Smooth muscle cell (in vitro differentiated cells): ENCODE measurements around the gene ICA1L. TPM values are rescaled to one million over a fixed set of nuclear protein-coding genes. Genes with fewer than 3 reads are reported as not detected.
A peak's percentile ranks its signal among the peaks of the same experiment; 100 is the strongest.
"Not testable (repeated sequence)": the region's sequence is repeated elsewhere in the genome, so short reads cannot be mapped to it uniquely, and the experiment has no call there.

ENCODE experiments used
- DNase-seq: peaks from one replicate; lab custom pipeline; 2025; ENCODE audit not compliant: unreplicated experiment; lab: John Stamatoyannopoulos, UW
- H2AFZ ChIP-seq: fragments of 200-600 bp; sonication (generic); 2 replicates; pipeline ENCODE4 v1.6.0; 2016; ENCODE audit warnings: antibody characterized with exemption, low read depth, mild to moderate bottlenecking
- H3F3A ChIP-seq: fragments of 200-600 bp; sonication (generic); 2 replicates; pipeline ENCODE4 v1.6.0; 2017; ENCODE audit warnings: antibody characterized with exemption, low read depth
- H3K27ac ChIP-seq: fragments of 200-600 bp; sonication (generic); 2 replicates; pipeline ENCODE4 v1.5.1; 2016; ENCODE audit warnings: low read depth, mild to moderate bottlenecking
- H3K27me3 ChIP-seq: fragments of 200-600 bp; sonication (generic); 2 replicates; pipeline ENCODE4 v1.6.1; 2016; ENCODE audit warnings: low read depth, mild to moderate bottlenecking
- H3K36me3 ChIP-seq: fragments of 200-600 bp; sonication (generic); 2 replicates; pipeline ENCODE4 v1.5.1; 2016; ENCODE audit warnings: low read depth
- H3K4me1 ChIP-seq: fragments of 200-600 bp; sonication (generic); 2 replicates; pipeline ENCODE4 v1.5.1; 2016; ENCODE audit warnings: low read depth
- H3K4me2 ChIP-seq: fragments of 200-600 bp; sonication (generic); 2 replicates; pipeline ENCODE4 v1.6.0; 2016; ENCODE audit warnings: mild to moderate bottlenecking
- H3K4me3 ChIP-seq: fragments of 200-600 bp; sonication (generic); 2 replicates; pipeline ENCODE4 v1.5.1; 2016; ENCODE audit warnings: mild to moderate bottlenecking
- H3K79me2 ChIP-seq: fragments of 200-600 bp; sonication (generic); 2 replicates; pipeline ENCODE4 v1.6.0; 2016; ENCODE audit warnings: low read depth, mild to moderate bottlenecking
- H3K9ac ChIP-seq: fragments of 200-600 bp; sonication (generic); 2 replicates; pipeline ENCODE4 v1.6.0; 2016; ENCODE audit warnings: low read depth
- H3K9me3 ChIP-seq: fragments of 200-600 bp; sonication (generic); replicated peaks from 2 replicates; pipeline ENCODE4 v1.5.1; 2016; ENCODE audit warnings: low read depth
- H4K20me1 ChIP-seq: fragments of 200-600 bp; sonication (generic); 2 replicates; pipeline ENCODE4 v1.6.0; 2016; ENCODE audit warnings: low read depth
- CTCF ChIP-seq: fragments of 200-600 bp; sonication (generic); IDR thresholded peaks from 2 replicates; pipeline ENCODE4 v1.5.1; 2017; ENCODE audit warnings: borderline replicate concordance, mild to moderate bottlenecking, antibody characterized with exemption; ENCODE audit not compliant: insufficient read depth, poor library complexity, severe bottlenecking
- WGBS: methylation state at CpG from one replicate; pipeline ENCODE4 v1.1.7; 2016; ENCODE audit warnings: low lambda C conversion rate; 5-methylcytosine and 5-hydroxymethylcytosine counted together
- polyA plus RNA-seq: library from polyadenylated mRNA; unstranded; fragments of >200 nt; fragmentation: Nextera tagmentation; extraction: Ambion mirVana; gene quantifications from 2 replicates; pipeline ENCODE4 v1.2.1, GENCODE V29; 2016
- total RNA-seq: library from RNA; depleted of rRNA; stranded (reverse); fragments of >200 nt; gene quantifications from 2 replicates; pipeline ENCODE4 v1.2.3, GENCODE V29; 2014

The ICA1L gene
- total RNA-seq (1.9 and 5.8 TPM in 2 replicates), polyA plus RNA-seq (0.66 and 1.4 TPM in 2 replicates)

- peak within 1 kb of the TSS; percentile 74 for H3K4me3 ChIP-seq
- H2AFZ ChIP-seq: peak within 1 kb of the TSS; percentile 93
- WGBS: under 1% methylated on average over 73 of the region's 93 CpGs
- H3K9ac ChIP-seq: peak within 1 kb of the TSS; percentile 85
- peak within 1 kb of the TSS; percentile 60 for H3K27ac ChIP-seq
- H3K4me2 ChIP-seq: peak within 1 kb of the TSS; percentile 94
- no peaks in the 10 kb centered on the region for H3F3A ChIP-seq
- no peaks in the 10 kb centered on the region for H3K79me2 ChIP-seq
- H3K27me3 ChIP-seq: no peaks in the 10 kb centered on the region
- H4K20me1 ChIP-seq: no peaks in the 10 kb centered on the region
- H3K9me3 ChIP-seq: no peaks in the 10 kb centered on the region
- TF ChIP-seq CTCF: no peak
- H3K4me1 ChIP-seq: peaks cover 4% of the 10 kb centered on the region
- DNase-seq: peak; percentile 72
- H3K36me3 ChIP-seq: no peaks in the 10 kb centered on the region
These were observed at the start of gene ICA1L for GRCh38 chr2:202871300-202872141. TSS of gene ICA1L (minus strand) at chr2:202871766. CDS start at chr2:202829009, 42,757 bp downstream.

GRCh38 chr2:202918860-202919259 is 47.3 kb upstream of the ICA1L start:
- Histone ChIP-seq H3K4me3 (no peak overlapping the region), H2AFZ (no peak overlapping the region), H3K9me3 (no peaks in the 10 kb centered on the region), H3K27me3 (no peaks in the 10 kb centered on the region), H3K4me2 (no peak overlapping the region), H3K9ac (no peak overlapping the region), H3K4me1 (no peaks in the 10 kb centered on the region), H3K79me2 (no peaks in the 10 kb centered on the region), H3K36me3 (no peaks in the 10 kb centered on the region), H3F3A (no peaks in the 10 kb centered on the region), H3K27ac (no peak overlapping the region), H4K20me1 (no peaks in the 10 kb centered on the region)
- DNase-seq: no peak
- 86% methylated on average over 1 of the region's 1 CpG for WGBS
- TF ChIP-seq CTCF: no peak

GRCh38 chr2:202912342-202913201 is 41.0 kb upstream of the ICA1L start:
- not testable (repeated sequence) for H3K9me3 ChIP-seq, H3K27me3 ChIP-seq, DNase-seq, H4K20me1 ChIP-seq, H3K36me3 ChIP-seq, H3F3A ChIP-seq
- Histone ChIP-seq H3K4me1 (peaks cover 17% of the 10 kb centered on the region), H3K79me2 (peaks cover 44% of the 10 kb centered on the region), H3K27ac (peak overlapping the region; percentile 82), H2AFZ (peak overlapping the region; percentile 96), H3K4me2 (peak overlapping the region; percentile 100), H3K9ac (peak overlapping the region; percentile 32), H3K4me3 (peak overlapping the region; percentile 90)
- 9% methylated on average over 17 of the region's 49 CpGs for WGBS
